HG02840 (cell line): ENCODE measurements around the gene ABHD1.

ENCODE experiments used
- ATAC-seq: cut with Tn5 transposase; IDR thresholded peaks from one replicate; pipeline ENCODE4 v1.9.1; 2021; ENCODE audit warnings: mild to moderate bottlenecking, moderate library complexity, moderate number of reproducible peaks; ENCODE audit not compliant: unreplicated experiment, low FRiP score

ABHD1 gene

DNA sequence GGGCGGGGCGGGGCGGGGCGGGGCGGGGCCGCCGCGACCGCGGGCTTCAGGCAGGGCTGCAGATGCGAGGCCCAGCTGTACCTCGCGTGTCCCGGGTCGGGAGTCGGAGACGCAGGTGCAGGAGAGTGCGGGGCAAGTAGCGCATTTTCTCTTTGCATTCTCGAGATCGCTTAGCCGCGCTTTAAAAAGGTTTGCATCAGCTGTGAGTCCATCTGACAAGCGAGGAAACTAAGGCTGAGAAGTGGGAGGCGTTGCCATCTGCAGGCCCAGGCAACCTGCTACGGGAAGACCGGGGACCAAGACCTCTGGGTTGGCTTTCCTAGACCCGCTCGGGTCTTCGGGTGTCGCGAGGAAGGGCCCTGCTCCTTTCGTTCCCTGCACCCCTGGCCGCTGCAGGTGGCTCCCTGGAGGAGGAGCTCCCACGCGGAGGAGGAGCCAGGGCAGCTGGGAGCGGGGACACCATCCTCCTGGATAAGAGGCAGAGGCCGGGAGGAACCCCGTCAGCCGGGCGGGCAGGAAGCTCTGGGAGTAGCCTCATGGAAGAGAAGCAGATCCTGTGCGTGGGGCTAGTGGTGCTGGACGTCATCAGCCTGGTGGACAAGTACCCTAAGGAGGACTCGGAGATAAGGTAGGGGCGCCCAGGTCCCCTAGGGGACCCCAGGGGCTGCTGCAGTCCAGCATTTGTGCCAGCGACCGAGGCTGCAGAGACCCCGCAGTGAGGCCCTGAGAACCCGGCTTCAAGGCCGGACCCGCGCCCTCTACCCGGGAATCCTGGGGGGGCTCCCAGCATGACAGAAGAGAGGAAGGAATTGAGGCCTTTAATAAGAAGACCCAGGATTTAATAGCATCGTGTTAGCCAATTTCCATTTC is 36.7 kb upstream of the ABHD1 start, which contains the start of gene KHK:
Gene KHK, plus strand, starts transcription at position 49 of the 870 bp plus-strand sequence. Its CDS starts 488 bp downstream, at position 537.
- ATAC-seq: peak; percentile 12

DNA sequence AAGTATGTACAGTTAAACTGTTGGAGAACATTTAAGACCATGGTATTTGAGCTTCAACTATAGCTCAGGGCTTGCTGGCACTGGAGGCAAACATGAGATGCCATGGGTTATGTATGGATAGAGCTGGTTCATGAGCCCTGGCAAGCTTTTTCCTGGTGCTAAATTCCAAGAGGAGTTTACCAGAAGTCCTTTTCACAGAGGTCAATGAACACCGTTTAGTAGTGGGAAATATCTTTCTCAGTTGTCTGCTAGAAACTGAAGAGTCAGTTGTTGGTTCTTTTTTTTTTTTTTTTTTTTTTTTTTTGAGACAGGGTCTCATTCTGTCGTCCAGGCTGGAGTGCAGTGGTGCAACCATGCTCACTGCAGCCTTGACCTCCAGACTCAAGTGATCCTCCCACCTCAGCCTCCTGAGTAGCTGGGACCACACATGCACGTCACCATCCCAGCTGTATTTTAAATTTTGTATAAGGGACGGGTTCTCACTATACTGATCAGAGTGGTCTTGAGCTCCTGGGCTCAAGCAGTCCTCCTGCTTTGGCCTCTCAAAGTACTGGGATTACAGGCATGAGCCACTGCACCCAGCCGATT is 35.7 kb upstream of the ABHD1 start:
- ATAC-seq: no peak

DNA sequence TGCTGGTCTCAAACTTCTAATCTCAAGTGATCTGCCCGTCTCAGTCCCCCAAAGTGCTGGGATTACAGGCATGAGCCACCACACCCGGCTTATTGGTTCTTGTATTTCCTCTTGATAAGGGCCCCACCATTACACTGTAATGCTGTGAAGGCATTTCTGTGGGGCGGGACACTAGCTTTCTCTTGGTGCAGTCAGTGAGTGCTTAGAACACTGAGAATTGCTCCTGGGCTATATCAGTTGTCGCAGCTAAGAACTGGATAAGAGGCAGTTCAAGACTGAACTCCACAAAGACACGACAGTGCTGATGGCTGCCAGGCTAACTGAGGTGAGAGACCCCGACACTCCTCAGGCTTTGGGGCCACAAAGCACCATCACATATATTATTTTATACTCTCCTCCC is 35.0 kb upstream of the ABHD1 start:
- ATAC-seq: no peak

DNA sequence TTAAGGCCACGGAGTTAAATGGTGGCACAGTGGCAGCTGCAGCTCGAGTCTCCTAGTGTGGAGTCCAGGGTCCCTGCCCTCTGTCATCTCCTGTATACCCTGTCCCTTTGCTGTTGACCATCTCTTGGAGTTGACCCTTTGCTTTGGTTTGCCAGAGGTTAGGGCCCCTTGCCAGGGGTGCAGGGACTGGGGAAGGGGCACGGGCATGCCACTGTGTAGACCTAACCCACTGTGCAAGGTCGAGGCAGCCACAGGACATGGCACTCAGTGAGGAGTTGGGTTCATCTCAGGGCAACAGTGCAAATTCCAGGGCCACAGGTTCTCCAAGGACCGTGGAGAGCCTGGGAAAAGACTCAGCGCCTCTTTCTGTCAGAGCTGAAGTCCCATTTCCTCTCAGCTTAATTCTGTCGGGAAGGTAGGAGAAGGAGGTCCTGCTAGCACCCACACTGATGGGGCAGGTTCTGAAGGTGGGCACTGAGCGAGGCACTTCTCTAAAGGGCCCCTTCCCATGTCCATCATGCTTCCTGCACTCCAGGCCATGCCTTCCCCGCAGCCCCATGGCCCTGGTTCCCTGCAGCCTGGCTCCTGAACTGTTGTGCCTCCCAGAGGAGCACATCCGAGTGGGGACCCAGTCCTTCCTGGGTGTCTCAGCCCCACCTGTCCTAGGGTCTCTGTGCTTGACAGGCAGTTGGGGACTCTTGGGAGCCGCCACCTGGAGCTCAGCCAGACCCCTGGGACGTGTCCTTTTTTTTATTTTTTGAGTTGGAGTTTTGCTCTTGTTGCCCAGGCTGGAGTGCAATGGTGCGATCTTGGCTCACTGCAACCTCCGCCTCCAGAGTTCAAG is 34.3 kb upstream of the ABHD1 start:
- no peak for ATAC-seq

DNA sequence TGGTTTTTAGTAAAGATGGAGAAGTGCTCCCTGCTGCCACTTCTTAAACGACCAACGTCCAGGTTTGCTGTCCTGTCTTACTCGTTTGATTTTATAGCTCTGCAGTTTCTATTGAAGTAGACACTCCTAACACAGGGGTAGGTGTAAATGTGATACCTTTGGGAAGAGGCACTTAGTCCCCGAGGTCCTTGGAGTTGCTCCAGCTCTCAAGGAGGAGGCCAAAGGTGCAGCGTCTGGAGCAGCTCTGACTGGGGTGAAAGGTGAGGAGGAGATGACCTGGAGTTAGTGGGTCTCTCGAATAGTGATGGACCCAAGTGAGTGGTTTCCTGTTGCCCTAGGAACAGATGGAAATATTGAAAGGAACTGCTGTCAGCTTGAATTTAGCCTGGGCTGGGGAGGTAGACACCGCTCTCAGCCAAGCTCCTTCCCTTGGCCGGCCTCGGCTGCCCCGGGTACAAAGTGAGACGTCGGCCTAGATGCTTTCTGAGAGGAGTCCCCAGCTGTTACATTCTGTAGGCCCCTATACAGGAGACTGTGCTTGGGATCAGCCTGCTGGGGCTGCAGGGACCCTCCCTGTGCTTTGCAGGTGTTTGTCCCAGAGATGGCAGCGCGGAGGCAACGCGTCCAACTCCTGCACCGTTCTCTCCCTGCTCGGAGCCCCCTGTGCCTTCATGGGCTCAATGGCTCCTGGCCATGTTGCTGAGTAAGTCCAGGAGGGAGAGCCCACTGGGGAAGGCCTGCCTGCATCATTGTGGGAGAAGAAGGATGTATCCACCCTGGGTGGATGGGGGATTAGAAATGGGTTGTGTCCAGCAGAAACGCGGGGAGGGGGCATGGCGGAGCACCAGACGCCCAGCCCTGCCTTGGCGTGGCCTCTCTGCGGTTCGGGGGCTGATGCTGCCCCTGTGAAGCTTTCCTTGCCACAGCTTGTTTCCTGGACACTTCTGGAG is 31.6 kb upstream of the ABHD1 start:
- no peak for ATAC-seq

DNA sequence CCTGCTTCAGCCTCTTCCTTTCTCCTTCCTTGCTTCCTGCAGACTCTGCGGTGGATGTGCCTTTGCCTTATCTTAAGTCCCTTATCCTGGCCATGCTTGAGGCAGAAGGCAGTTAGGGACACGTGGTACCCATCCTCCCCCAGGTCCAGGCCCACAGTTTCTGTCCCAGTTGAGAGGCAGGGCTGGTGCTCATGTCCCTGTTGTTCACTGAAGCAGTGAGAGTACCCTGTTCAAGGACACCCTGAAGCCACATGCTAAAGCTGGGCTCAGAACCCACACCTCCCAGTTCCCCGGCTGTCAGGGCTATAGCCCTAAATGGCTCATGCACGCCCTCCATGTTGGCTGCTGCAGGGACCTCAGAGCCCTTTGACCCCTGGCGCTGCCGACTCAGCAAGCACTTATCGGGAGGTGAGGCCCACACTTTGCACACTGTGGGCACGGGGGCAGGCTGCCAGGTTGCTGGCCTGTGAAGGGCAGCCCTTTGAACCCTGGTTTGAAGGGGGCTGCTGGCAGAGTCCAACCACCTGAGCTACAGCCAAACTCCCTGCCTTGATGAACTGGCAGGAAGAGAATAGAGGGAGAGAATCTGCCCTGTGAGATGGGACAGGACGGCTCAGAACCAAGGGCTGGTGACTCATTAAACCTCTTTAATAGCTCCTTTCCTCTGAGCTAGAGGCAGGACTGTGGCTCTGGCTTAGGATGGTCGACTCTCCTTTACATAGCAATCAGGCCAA is 30.8 kb upstream of the ABHD1 start:
- ATAC-seq: no peak

DNA sequence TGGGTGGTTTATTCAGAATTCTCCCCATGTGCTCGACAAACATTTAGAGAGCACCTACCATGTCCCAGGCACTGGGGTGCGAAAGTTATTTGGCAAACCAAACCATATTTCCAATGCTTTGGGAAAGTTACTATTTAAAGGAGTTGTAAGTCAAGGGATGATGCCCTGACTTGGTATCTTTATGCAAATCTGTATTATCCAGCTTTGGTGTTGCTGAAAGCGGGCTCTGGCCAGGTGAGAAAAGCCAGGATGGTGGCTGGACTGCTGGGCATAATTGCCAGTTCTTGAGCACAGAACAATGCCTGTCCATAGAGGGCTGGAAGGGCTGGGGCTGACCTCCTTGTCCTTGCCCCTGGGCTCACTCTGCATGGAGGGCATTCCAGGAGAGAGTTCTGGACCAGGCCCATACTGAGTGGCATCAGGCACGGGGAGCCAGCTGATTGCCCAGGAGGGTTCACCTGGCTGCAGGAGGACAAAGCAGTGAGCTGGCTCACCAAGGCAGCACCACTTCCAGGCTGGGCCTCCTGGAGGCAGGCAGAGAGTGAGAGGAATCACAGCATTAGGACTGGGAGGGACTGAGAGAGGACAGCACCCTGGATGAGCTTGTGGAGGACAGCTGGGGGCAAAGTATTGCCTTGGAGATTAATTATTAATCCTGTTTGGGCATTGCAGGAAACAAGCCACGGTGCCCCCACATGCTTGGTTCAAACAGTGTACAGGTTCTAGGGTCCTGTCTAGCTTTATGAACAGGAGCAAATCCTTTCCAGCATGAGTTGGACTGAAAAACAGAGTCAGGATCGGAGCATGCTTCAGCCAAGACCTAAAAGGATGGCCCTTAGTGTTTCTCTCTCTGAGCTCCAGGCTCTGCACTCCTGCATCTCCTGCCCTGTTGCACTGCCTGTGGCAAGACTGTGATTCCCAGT is 29.9 kb upstream of the ABHD1 start:
- no peak for ATAC-seq

DNA sequence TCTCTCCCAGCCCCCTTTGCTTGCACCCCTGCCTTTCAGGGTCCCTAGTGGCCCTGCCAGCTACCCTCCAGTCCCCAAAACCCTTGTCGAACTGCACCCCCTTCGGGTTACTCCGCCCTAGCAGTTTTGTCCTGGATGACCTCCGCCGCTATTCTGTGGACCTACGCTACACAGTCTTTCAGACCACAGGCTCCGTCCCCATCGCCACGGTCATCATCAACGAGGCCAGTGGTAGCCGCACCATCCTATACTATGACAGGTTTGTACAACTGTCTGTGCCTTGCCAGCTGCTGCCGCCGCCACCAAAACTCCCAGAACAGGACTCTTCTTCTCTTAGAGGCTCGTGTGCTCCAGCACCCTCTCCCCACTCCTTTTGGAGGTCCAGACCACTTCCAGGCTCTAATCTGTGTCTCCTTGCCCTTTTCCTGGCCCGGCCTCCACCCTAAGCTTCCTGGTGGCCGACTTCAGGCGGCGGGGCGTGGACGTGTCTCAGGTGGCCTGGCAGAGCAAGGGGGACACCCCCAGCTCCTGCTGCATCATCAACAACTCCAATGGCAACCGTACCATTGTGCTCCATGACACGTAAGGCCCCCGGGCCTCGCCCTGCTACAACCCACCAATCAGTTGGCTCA is 29.1 kb upstream of the ABHD1 start:
- no peak for ATAC-seq

DNA sequence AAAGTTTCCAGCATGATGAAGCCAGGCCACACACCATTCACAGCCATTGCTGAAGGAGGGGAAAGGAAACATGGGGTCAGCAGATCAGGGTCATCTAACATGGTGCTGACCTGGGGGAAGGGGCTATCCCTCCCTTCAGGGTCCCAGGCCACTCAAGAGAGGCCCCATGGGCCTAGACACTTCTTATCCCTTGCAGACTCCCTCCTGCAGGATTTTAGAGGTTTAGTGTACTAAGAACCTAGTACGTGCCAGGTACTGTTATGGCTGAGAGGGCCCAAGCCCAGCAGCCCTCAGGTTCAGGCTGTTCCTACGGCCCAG is 28.2 kb upstream of the ABHD1 start:
- no peak for ATAC-seq

DNA sequence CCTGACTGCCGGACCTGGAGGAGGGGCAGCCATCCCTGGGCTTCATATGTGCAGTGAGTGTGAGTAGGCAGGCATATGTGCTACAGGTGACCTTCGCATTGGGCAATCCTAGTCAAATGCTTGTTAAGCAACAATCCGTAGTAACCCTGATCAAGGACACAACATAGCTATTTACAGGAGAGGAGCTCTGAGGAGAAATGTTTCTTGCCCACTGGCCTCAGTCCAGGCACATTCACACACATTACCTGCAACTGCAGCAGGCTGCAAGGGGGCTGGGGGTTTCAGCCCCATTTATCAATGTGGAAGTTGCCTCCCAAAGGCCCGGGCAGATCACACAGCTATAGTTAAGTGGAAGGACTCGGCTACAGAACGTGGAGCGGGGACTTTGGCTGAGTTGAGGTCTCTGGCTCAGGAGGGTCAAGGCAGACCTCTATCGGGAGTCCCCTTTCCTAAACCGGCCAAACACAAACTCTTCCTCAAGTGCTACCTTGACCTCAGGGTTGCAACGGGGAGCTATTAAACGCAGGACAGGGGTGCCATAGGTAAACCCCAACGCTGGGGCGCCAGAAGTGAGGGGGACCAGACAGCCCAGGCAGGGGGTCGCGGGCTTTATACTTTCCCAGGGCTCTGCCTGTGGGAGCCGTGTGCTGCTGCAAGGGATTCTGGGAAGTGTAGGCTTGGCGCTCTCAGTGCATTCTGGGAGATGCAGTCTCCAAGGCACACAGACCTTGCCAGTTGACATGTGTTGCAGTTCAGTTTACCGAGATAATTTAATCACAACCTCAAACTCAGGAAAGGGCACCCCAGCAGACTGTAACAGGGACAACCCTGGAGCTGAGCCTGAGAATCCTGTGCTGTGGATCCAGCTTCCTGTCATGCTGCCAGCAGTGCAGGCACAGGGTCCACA is 27.6 kb upstream of the ABHD1 start:
- no peak for ATAC-seq

DNA sequence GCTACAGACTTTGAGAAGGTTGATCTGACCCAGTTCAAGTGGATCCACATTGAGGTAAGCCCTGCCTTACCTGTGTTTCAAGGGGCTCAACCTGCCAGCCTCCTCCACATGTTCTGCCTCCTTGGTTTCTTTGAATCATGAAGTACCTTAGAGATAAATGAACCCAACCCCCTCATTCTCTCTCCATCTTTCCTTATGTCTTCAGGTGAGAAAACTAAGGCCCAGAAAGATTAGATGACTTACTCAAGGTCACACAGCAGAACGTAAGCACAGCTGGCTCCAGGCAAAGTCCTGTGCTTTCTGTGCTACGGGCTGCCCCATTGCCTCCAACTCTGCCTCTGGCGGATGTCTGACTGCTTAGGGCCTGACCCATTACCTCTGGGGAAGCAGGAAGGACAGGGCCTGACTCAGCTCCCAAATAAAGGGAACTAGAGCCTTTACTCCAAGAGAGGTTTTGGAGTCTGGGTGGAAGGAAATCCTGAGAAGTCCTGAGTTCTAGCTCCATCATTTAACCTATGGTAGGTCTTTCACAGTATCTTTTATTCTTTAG is 26.8 kb upstream of the ABHD1 start:
- ATAC-seq: no peak

DNA sequence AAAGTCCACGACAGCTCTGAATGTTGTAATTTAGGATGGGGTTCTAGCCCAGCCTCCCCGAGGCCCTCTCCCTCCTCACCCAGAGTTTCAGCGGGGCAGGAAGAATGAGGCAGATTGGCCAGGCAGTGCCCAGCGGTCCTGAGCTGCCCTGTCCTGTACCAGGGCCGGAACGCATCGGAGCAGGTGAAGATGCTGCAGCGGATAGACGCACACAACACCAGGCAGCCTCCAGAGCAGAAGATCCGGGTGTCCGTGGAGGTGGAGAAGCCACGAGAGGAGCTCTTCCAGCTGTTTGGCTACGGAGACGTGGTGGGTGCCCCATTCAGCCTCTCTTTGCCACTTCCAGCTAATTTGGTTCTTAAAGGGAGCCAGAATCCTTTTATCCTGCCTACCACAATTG is 26.3 kb upstream of the ABHD1 start:
- ATAC-seq: no peak

DNA sequence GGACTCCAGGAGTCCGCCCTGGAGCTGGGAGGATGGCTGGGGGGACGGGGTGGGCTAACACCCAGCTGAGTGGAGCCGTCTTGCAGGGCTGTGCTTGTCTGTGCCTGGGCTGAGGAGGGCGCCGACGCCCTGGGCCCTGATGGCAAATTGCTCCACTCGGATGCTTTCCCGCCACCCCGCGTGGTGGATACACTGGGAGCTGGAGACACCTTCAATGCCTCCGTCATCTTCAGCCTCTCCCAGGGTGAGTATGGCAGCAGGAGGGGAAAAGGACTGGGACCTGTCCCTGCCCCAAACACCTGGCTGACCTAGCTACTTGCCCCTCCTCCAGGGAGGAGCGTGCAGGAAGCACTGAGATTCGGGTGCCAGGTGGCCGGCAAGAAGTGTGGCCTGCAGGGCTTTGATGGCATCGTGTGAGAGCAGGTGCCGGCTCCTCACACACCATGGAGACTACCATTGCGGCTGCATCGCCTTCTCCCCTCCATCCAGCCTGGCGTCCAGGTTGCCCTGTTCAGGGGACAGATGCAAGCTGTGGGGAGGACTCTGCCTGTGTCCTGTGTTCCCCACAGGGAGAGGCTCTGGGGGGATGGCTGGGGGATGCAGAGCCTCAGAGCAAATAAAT is 24.2 kb upstream of the ABHD1 start:
- ATAC-seq: no peak

DNA sequence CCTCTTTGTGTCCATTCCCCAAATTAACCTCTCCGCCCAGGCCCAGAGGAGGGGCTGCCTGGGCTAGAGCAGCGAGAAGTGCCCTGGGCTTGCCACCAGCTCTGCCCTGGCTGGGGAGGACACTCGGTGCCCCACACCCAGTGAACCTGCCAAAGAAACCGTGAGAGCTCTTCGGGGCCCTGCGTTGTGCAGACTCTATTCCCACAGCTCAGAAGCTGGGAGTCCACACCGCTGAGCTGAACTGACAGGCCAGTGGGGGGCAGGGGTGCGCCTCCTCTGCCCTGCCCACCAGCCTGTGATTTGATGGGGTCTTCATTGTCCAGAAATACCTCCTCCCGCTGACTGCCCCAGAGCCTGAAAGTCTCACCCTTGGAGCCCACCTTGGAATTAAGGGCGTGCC is 23.6 kb upstream of the ABHD1 start:
- no peak for ATAC-seq

DNA sequence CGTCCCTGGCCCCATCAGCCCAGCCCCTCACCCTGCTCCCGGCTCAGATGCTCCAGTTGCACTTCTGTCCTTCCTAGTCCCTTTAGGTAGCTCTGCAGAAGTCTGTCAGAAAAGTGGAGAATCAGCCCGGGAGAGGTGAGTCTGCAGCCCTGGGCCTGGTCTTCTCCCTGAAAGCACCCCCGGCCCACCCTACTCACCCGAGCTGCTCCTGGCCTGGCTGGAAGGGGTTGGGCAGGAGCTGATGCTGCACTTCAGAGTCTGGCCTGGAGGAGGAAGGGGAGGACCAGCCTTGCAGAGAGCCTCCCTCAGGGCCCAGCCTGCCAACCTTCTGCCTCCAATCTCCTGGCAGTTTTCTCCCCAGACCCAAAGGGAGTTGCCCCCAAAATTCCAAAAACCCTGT is 21.3 kb upstream of the ABHD1 start:
- no peak for ATAC-seq

DNA sequence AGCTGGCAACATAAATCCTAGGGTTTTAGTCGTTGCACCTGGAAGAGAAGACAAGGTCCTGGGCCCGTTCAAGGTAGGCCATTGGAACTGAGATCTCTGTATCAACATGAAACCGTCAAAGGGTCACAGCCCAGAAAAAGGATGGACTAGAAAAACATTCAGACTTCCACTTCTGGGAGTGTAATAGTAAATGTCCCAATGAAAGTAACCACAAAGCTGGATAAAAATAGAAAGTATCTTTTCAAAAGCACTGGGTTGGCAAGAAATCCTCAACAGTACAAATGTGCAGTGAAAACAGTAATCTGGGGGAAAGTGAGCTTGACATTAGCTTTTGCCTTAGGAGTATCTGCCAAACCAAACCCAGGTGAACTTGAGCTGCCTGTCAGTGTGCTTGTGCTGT is 17.6 kb upstream of the ABHD1 start:
- no peak for ATAC-seq
